ENCODE measurements around the gene FGF8. TPM values are rescaled to one million over a fixed set of nuclear protein-coding genes. Genes with fewer than 3 reads are reported as not detected.

FGF8 gene
- total RNA-seq, 1 experiment from 2014 or later: 14.3 TPM

DNA sequence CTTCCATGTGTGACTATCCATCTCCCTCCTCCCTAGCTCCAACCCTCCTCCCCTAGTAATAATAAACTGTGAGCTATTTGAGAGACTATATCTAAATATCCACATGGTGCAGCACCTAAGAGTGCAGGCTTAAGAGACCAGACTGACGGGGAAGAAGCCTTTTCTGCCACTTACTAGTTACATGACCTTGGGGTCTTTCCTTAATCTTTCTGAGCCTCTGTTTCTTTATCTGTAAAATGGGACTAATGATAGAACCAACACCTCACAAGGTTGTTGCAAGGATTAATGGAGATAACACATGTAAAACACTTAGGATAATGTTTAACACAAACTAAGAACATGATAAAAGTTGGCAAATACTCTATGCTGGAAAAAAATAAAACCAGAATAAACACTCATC, 43.8 kb downstream of the FGF8 start:
- Histone ChIP-seq H2AK5ac (ENCODE audit: insufficient read length, low read length) (no peak overlapping the region), H3K56ac (ENCODE audit: insufficient read length, low read depth, low read length) (no peak overlapping the region), H3K23ac (ENCODE audit: insufficient read length, low read depth, low read length) (no peak overlapping the region), H4K5ac (ENCODE audit: insufficient read length, low read depth, low read length) (no peak overlapping the region), H2AFZ (ENCODE audit: low read length) (no peak overlapping the region), H3K9me3 (ENCODE audit: control insufficient read depth, low read depth, low read length) (no peaks in the 10 kb centered on the region), H4K20me1 (ENCODE audit: control insufficient read depth, insufficient read depth, insufficient read length) (no peaks in the 10 kb centered on the region), H3K27me3 (ENCODE audit: insufficient read depth, low read length) (no peaks in the 10 kb centered on the region), H3K79me1 (ENCODE audit: insufficient read depth, low read depth, low read length, poor library complexity, severe bottlenecking) (no peaks in the 10 kb centered on the region), H2BK15ac (ENCODE audit: low read depth, low read length) (no peak overlapping the region), H3K4me2 (ENCODE audit: insufficient read depth, insufficient read length, low read length) (no peak overlapping the region), H2BK20ac (ENCODE audit: low read depth, low read length, poor library complexity, severe bottlenecking) (no peak overlapping the region), H3K23me2 (ENCODE audit: insufficient read length, low read depth, low read length, poor library complexity, severe bottlenecking) (no peaks in the 10 kb centered on the region), H4K91ac (ENCODE audit: insufficient read length, low read depth, low read length) (no peak overlapping the region), H3K27ac (ENCODE audit: insufficient read length, low read depth, low read length) (no peak overlapping the region), H4K8ac (replicated peaks; ENCODE audit: insufficient read length, low read depth, low read length) (no peak overlapping the region), H2BK12ac (ENCODE audit: insufficient read length, low read depth, low read length) (no peak overlapping the region), H3T11ph (ENCODE audit: low read length) (no peak overlapping the region), H3K18ac (ENCODE audit: insufficient read length, low read depth, low read length) (no peak overlapping the region), H3K4me1 (ENCODE audit: insufficient read depth, low read length) (no peaks in the 10 kb centered on the region), H3K4ac (ENCODE audit: low read depth, low read length) (no peak overlapping the region), H3K79me2 (ENCODE audit: insufficient read depth, low read length) (no peaks in the 10 kb centered on the region), H3K14ac (ENCODE audit: insufficient read depth, low read length) (no peak overlapping the region), H3K9ac (ENCODE audit: extremely low read depth, insufficient read length, low read length) (no peak overlapping the region), H2BK120ac (ENCODE audit: low read depth, low read length, poor library complexity, severe bottlenecking) (no peak overlapping the region), H2BK5ac (ENCODE audit: insufficient read length, low read length) (no peak overlapping the region)
- Mint-ChIP-seq H3K4me3 (no peak overlapping the region), H3K36me3 (ENCODE audit: insufficient read depth in 1 of 3, low read depth in 3 of 3) (no peaks in the 10 kb centered on the region), H3K27me3 (ENCODE audit: low read depth) (peaks cover 6% of the 10 kb centered on the region), H3K27ac (no peak overlapping the region), H3K9me3 (no peaks in the 10 kb centered on the region), H3K4me1 (peaks cover 0 to 3% of the 10 kb centered on the region in 2 experiments; a peak in 1 of 4 replicates)
- TF ChIP-seq, protein P1, sequence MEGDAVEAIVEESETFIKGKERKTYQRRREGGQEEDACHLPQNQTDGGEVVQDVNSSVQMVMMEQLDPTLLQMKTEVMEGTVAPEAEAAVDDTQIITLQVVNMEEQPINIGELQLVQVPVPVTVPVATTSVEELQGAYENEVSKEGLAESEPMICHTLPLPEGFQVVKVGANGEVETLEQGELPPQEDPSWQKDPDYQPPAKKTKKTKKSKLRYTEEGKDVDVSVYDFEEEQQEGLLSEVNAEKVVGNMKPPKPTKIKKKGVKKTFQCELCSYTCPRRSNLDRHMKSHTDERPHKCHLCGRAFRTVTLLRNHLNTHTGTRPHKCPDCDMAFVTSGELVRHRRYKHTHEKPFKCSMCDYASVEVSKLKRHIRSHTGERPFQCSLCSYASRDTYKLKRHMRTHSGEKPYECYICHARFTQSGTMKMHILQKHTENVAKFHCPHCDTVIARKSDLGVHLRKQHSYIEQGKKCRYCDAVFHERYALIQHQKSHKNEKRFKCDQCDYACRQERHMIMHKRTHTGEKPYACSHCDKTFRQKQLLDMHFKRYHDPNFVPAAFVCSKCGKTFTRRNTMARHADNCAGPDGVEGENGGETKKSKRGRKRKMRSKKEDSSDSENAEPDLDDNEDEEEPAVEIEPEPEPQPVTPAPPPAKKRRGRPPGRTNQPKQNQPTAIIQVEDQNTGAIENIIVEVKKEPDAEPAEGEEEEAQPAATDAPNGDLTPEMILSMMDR (conservative IDR thresholded peaks at IDR 0.05): no peak
- no peak for DNase-seq
- WGBS (ENCODE audit: extremely low coverage, insufficient read length, low lambda C conversion rate): no CpG with 5 or more reads among the region's 1 CpG
